ENCODE measurements around the gene SFTA2.

SFTA2 gene

GRCh38 chr6:30951907-30952469, 20.0 kb upstream of the SFTA2 start:
- TF ChIP-seq FOXP2 (optimal IDR thresholded peaks at IDR 0.05; ENCODE audit: borderline replicate concordance, extremely low read depth, extremely low read length, insufficient read depth) (no peak), POLR2AphosphoS5 (IDR thresholded peaks at IDR 0.05; ENCODE audit: low read depth, low read length) (no peak), TAF1 (IDR thresholded peaks at IDR 0.05; ENCODE audit: borderline replicate concordance, insufficient read depth, low read length) (no peak), SIN3A (IDR thresholded peaks at IDR 0.05; ENCODE audit: borderline replicate concordance, insufficient read depth, low read length) (no peak)
- TF ChIP-seq, protein P1, sequence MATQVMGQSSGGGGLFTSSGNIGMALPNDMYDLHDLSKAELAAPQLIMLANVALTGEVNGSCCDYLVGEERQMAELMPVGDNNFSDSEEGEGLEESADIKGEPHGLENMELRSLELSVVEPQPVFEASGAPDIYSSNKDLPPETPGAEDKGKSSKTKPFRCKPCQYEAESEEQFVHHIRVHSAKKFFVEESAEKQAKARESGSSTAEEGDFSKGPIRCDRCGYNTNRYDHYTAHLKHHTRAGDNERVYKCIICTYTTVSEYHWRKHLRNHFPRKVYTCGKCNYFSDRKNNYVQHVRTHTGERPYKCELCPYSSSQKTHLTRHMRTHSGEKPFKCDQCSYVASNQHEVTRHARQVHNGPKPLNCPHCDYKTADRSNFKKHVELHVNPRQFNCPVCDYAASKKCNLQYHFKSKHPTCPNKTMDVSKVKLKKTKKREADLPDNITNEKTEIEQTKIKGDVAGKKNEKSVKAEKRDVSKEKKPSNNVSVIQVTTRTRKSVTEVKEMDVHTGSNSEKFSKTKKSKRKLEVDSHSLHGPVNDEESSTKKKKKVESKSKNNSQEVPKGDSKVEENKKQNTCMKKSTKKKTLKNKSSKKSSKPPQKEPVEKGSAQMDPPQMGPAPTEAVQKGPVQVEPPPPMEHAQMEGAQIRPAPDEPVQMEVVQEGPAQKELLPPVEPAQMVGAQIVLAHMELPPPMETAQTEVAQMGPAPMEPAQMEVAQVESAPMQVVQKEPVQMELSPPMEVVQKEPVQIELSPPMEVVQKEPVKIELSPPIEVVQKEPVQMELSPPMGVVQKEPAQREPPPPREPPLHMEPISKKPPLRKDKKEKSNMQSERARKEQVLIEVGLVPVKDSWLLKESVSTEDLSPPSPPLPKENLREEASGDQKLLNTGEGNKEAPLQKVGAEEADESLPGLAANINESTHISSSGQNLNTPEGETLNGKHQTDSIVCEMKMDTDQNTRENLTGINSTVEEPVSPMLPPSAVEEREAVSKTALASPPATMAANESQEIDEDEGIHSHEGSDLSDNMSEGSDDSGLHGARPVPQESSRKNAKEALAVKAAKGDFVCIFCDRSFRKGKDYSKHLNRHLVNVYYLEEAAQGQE (IDR thresholded peaks at IDR 0.05; ENCODE audit: insufficient read depth in 1 of 2, low read depth in 2 of 2, low read length in 2 of 2), result no peak

DNA sequence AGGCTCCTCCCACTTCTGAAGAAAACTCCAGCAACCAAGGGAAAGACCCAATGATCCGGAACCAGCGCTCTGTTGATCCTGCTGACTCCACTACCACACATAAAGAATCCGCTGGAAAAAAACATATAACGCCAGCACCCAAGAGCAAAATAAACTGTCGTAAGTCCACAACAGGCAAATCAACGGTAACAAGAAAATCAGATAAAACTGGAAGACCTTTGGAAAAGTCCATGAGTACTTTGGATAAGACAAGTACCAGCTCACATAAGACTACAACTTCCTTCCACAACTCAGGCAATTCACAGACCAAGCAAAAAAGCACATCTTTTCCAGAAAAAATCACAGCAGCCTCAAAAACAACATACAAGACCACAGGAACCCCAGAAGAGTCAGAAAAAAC, 16.8 kb upstream of the SFTA2 start:
- no peak for TF ChIP-seq POLR2AphosphoS5 (IDR thresholded peaks at IDR 0.05; ENCODE audit: low read depth, low read length)
- TF ChIP-seq TAF1 (IDR thresholded peaks at IDR 0.05; ENCODE audit: borderline replicate concordance, insufficient read depth, low read length), result no peak
- TF ChIP-seq, protein P1 (IDR thresholded peaks at IDR 0.05; ENCODE audit: insufficient read depth in 1 of 2, low read depth in 2 of 2, low read length in 2 of 2), result no peak
- TF ChIP-seq SIN3A (IDR thresholded peaks at IDR 0.05; ENCODE audit: borderline replicate concordance, insufficient read depth, low read length), result no peak
- no peak for TF ChIP-seq FOXP2 (optimal IDR thresholded peaks at IDR 0.05; ENCODE audit: borderline replicate concordance, extremely low read depth, extremely low read length, insufficient read depth)

GRCh38 chr6:30947231-30947630, 15.3 kb upstream of the SFTA2 start:
- TF ChIP-seq TAF1 (IDR thresholded peaks at IDR 0.05; ENCODE audit: borderline replicate concordance, insufficient read depth, low read length), result no peak
- TF ChIP-seq, protein P1 (IDR thresholded peaks at IDR 0.05; ENCODE audit: insufficient read depth in 1 of 2, low read depth in 2 of 2, low read length in 2 of 2), result no peak
- TF ChIP-seq SIN3A (IDR thresholded peaks at IDR 0.05; ENCODE audit: borderline replicate concordance, insufficient read depth, low read length), result no peak
- TF ChIP-seq POLR2AphosphoS5 (IDR thresholded peaks at IDR 0.05; ENCODE audit: low read depth, low read length), result no peak
- no peak for TF ChIP-seq FOXP2 (optimal IDR thresholded peaks at IDR 0.05; ENCODE audit: borderline replicate concordance, extremely low read depth, extremely low read length, insufficient read depth)

DNA sequence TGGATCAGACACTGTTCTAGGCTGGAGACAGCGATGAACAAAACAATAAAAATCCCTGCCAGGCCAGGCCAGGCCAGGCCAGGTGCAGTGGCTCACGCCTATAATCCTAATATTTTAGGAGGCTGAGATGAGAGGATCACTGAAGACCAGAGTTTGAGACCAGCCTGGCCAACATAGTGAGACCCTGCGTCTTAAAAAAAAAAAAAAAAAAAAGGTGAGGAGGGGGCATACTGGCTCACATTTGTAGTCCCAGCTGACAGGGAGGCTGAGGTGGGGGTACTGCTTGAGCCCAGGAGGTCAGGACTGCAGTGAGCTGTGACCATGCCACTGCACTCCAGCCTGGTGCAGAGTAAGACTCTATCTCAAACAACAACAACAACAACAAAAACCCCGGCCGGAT, 13.3 kb upstream of the SFTA2 start:
- TF ChIP-seq, protein P1 (IDR thresholded peaks at IDR 0.05; ENCODE audit: insufficient read depth in 1 of 2, low read depth in 2 of 2, low read length in 2 of 2), result no peak
- TF ChIP-seq POLR2AphosphoS5 (IDR thresholded peaks at IDR 0.05; ENCODE audit: low read depth, low read length) (no peak), SIN3A (IDR thresholded peaks at IDR 0.05; ENCODE audit: borderline replicate concordance, insufficient read depth, low read length) (no peak), FOXP2 (optimal IDR thresholded peaks at IDR 0.05; ENCODE audit: borderline replicate concordance, extremely low read depth, extremely low read length, insufficient read depth) (no peak), TAF1 (IDR thresholded peaks at IDR 0.05; ENCODE audit: borderline replicate concordance, insufficient read depth, low read length) (no peak)

All from PFSK-1 (cell line).